ENCODE measurements around the gene RBMS3. TPM values are rescaled to one million over a fixed set of nuclear protein-coding genes. Genes with fewer than 3 reads are reported as not detected.

Gene RBMS3
- total and polyA plus RNA-seq, 2 of the 13 experiments (the other 11 are each of a cell fraction or from before 2014, with no cell fraction given): not detected

- CTCF ChIA-PET (ENCODE audit: low intra/inter-chr PET ratio, low total read pairs): no interaction called here
- BruUV-seq (replicated peaks): no TSS peak
Measured at GRCh38 chr3:29763115-29763514, 482.2 kb downstream of the RBMS3 start.

GRCh38 chr3:29764041-29764440 is 483.2 kb downstream of the RBMS3 start:
- Histone ChIP-seq H3K4me3 (replicated peaks in 1 of 3; ENCODE audit: insufficient read depth in 1 of 3, low read depth in 2 of 3, low read length in 3 of 3) (no peak overlapping the region), H3K27ac (ENCODE audit: extremely low read length, insufficient read depth, low read length) (no peak overlapping the region), H3K4me2 (ENCODE audit: low read depth, low read length) (no peak overlapping the region), H3K9ac (ENCODE audit: insufficient read depth, low read depth, low read length) (no peak overlapping the region), H3K27me3 (ENCODE audit: control insufficient read depth in 1 of 2, insufficient read depth in 2 of 2, low read length in 2 of 2) (no peaks in the 10 kb centered on the region), H3K79me2 (ENCODE audit: insufficient read depth, low read length) (no peaks in the 10 kb centered on the region), H3K36me3 (replicated peaks in 1 of 2; ENCODE audit: control insufficient read depth in 1 of 2, insufficient read depth in 2 of 2, low read length in 2 of 2) (no peaks in the 10 kb centered on the region), H3K9me3 (ENCODE audit: low read length) (no peaks in the 10 kb centered on the region), H4K20me1 (ENCODE audit: insufficient read depth, low read length) (no peaks in the 10 kb centered on the region), H3K4me1 (ENCODE audit: insufficient read depth, low read length) (no peaks in the 10 kb centered on the region), H2AFZ (ENCODE audit: low read length) (no peak overlapping the region)
- intact Hi-C loops (cut with micrococcal nuclease; ENCODE audit: unreplicated experiment): no loop called here
- CTCF ChIA-PET (ENCODE audit: low intra/inter-chr PET ratio, low total read pairs): no interaction called here
- FAIRE-seq (no peak), DNase-seq (ENCODE audit: low spot score) (no peak), ATAC-seq (no peak)
- no peak for TF ChIP-seq RFXANK (CRISPR knock-in tag; IDR thresholded peaks at IDR 0.05)
- POLR2A ChIA-PET: no interaction called here
- in situ Hi-C loops (cut with HindIII; ENCODE audit: extremely low pct_ligation_motif_present, low pct_unique_long_range_greater_than_20kb): no loop called here
- BruUV-seq (replicated peaks): no TSS peak
- WGBS (ENCODE audit: low lambda C conversion rate): 15% methylated on average over 3 of the region's 3 CpGs

More at GRCh38 chr3:29763115-29763514, 482.2 kb downstream of the RBMS3 start:
- no peak overlapping the region for H3K4me2 ChIP-seq (ENCODE audit: low read depth, low read length)
- no peak overlapping the region for H3K27ac ChIP-seq (ENCODE audit: extremely low read length, insufficient read depth, low read length)
- FAIRE-seq (no peak), ATAC-seq (no peak), DNase-seq (ENCODE audit: low spot score) (no peak)
- no peaks in the 10 kb centered on the region for H4K20me1 ChIP-seq (ENCODE audit: insufficient read depth, low read length)
- no peaks in the 10 kb centered on the region for H3K36me3 ChIP-seq (replicated peaks in 1 of 2; ENCODE audit: control insufficient read depth in 1 of 2, insufficient read depth in 2 of 2, low read length in 2 of 2)
- intact Hi-C loops (cut with micrococcal nuclease; ENCODE audit: unreplicated experiment): no loop called here
- H2AFZ ChIP-seq (ENCODE audit: low read length): no peak overlapping the region
- no peak overlapping the region for H3K9ac ChIP-seq (ENCODE audit: insufficient read depth, low read depth, low read length)
- no peaks in the 10 kb centered on the region for H3K9me3 ChIP-seq (ENCODE audit: low read length)
- H3K27me3 ChIP-seq (ENCODE audit: control insufficient read depth in 1 of 2, insufficient read depth in 2 of 2, low read length in 2 of 2): no peaks in the 10 kb centered on the region
- no peaks in the 10 kb centered on the region for H3K4me1 ChIP-seq (ENCODE audit: insufficient read depth, low read length)
- H3K79me2 ChIP-seq (ENCODE audit: insufficient read depth, low read length): no peaks in the 10 kb centered on the region
- TF ChIP-seq MAFF (IDR thresholded peaks at IDR 0.05; ENCODE audit: low read depth, low read length) (peak; percentile 34; the same call in 1 of the 2 replicates), ZFP36L2 (CRISPR knock-in tag; IDR thresholded peaks at IDR 0.05) (no peak), MAFK (conservative IDR thresholded peaks at IDR 0.05 in 1 of 2, IDR thresholded peaks at IDR 0.05 in 1 of 2; ENCODE audit: low read length in 2 of 2) (peak; percentile 63 to 71), NFE2L2 (IDR thresholded peaks at IDR 0.05; ENCODE audit: low read length) (0 out of 2 replicates have a peak, but pooled peaks have one; percentile 7)
- POLR2A ChIA-PET: no interaction called here
- H3K4me3 ChIP-seq (replicated peaks in 1 of 3; ENCODE audit: insufficient read depth in 1 of 3, low read depth in 2 of 3, low read length in 3 of 3): no peak overlapping the region
- WGBS (ENCODE audit: low lambda C conversion rate): 0% methylated on average over 1 of the region's 1 CpG
- in situ Hi-C loops (cut with HindIII; ENCODE audit: extremely low pct_ligation_motif_present, low pct_unique_long_range_greater_than_20kb): no loop called here
